Neural cell (in vitro differentiated cells): ENCODE measurements around the gene GNL2. TPM values are rescaled to one million over a fixed set of nuclear protein-coding genes. Genes with fewer than 3 reads are reported as not detected.
"Not testable (repeated sequence)": the region's sequence is repeated elsewhere in the genome, so short reads cannot be mapped to it uniquely, and the experiment has no call there.

Source experiments
- H2AFZ ChIP-seq: fragments of 200-600, 300-800 bp; sonication (generic), shearing (Covaris generic); 2 replicates; pipeline ENCODE4 v1.6.0; 2014; ENCODE audit warnings: low read depth, mild to moderate bottlenecking, antibody characterized with exemption, low read length, moderate library complexity
- H3F3A ChIP-seq: fragments of 200-600 bp; shearing (Covaris generic); 2 replicates; pipeline ENCODE4 v1.6.1; 2016; ENCODE audit warnings: mild to moderate bottlenecking, moderate library complexity, mixed read lengths, antibody characterized with exemption, low read length; ENCODE audit not compliant: insufficient read depth, poor library complexity, severe bottlenecking
- H3K27ac ChIP-seq: fragments of 200-600, 300-800 bp; sonication (generic), shearing (Covaris generic); 2 replicates; pipeline ENCODE4 v1.5.1; 2014; ENCODE audit warnings: mild to moderate bottlenecking, low read length, moderate library complexity
- H3K27me3 ChIP-seq: fragments of 300-800, 200-600 bp; sonication (generic), shearing (Covaris generic); 2 replicates; pipeline ENCODE4 v1.6.0; 2014; ENCODE audit warnings: mild to moderate bottlenecking, low read depth, low read length, moderate library complexity; ENCODE audit not compliant: insufficient read depth
- H3K36me3 ChIP-seq: fragments of 300-800, 200-600 bp; sonication (generic), shearing (Covaris generic); 2 replicates; pipeline ENCODE4 v1.5.1; 2014; ENCODE audit warnings: mild to moderate bottlenecking, antibody characterized with exemption, low read length, moderate library complexity; ENCODE audit not compliant: insufficient read depth
- H3K4me2 ChIP-seq: fragments of 300-800, 200-600 bp; sonication (generic), shearing (Covaris generic); 2 replicates; pipeline ENCODE4 v1.6.0; 2014; ENCODE audit warnings: mild to moderate bottlenecking, low read length
- H3K4me3 ChIP-seq: fragments of 300-800, 200-600 bp; sonication (generic), shearing (Covaris generic); 2 replicates; pipeline ENCODE4 v1.5.1; 2014; ENCODE audit warnings: mild to moderate bottlenecking, low read length, moderate library complexity
- H3K79me2 ChIP-seq: fragments of 200-600 bp; shearing (Covaris generic); replicated peaks from 2 replicates; pipeline ENCODE4 v1.6.0; 2014; ENCODE audit warnings: mild to moderate bottlenecking, low read length, moderate library complexity; ENCODE audit not compliant: insufficient read depth
- H3K9ac ChIP-seq: fragments of 300-800, 200-600 bp; sonication (generic), shearing (Covaris generic); 2 replicates; pipeline ENCODE4 v1.6.1; 2016; ENCODE audit warnings: mild to moderate bottlenecking, low read length, mixed read lengths
- H3K9me2 ChIP-seq: fragments of 200-600 bp; shearing (Covaris generic); 2 replicates; pipeline ENCODE4 v1.6.1; 2016; ENCODE audit warnings: mild to moderate bottlenecking, low read length, mixed read lengths; ENCODE audit not compliant: insufficient read depth
- H3K9me3 ChIP-seq: fragments of 200-600, 300-800 bp; sonication (generic), shearing (Covaris generic); 2 replicates; pipeline ENCODE4 v1.6.1; 2016; ENCODE audit warnings: mild to moderate bottlenecking, mixed run types, low read length, moderate library complexity, mixed read lengths
- H4K20me1 ChIP-seq: fragments of 200-600 bp; shearing (Covaris generic); 2 replicates; pipeline ENCODE4 v1.6.1; 2016; ENCODE audit warnings: mild to moderate bottlenecking, mixed run types; ENCODE audit not compliant: insufficient read depth
- CTCF ChIP-seq: fragments of 450-650 bp; IDR thresholded peaks from 2 replicates; pipeline ENCODE4 v1.5.1; 2014; ENCODE audit warnings: antibody characterized with exemption, mild to moderate bottlenecking, moderate library complexity; ENCODE audit not compliant: poor library complexity, severe bottlenecking
- EP300 ChIP-seq: fragments of 450-650 bp; conservative IDR thresholded peaks from 2 replicates; pipeline ENCODE4 v1.6.1; 2014; ENCODE audit warnings: antibody characterized with exemption, mild to moderate bottlenecking, moderate library complexity; ENCODE audit not compliant: poor library complexity, severe bottlenecking
- EZH2 ChIP-seq: fragments of 200-600, 300-800 bp; shearing (Covaris generic), sonication (generic); IDR thresholded peaks from 2 replicates; pipeline ENCODE4 v1.6.1; 2014; ENCODE audit warnings: antibody characterized with exemption, low read length, borderline replicate concordance, mild to moderate bottlenecking; ENCODE audit not compliant: insufficient read depth, poor library complexity, severe bottlenecking
- MXI1 ChIP-seq: fragments of 450-650 bp; conservative IDR thresholded peaks from 2 replicates; pipeline ENCODE4 v1.6.1; 2014; ENCODE audit warnings: antibody characterized with exemption, mild to moderate bottlenecking; ENCODE audit not compliant: poor library complexity, severe bottlenecking
- POLR2AphosphoS5 ChIP-seq: IDR thresholded peaks from 2 replicates; pipeline ENCODE4 v1.6.1; 2012
- RAD21 ChIP-seq: fragments of 450-650 bp; conservative IDR thresholded peaks from 2 replicates; pipeline ENCODE4 v1.6.1; 2014; ENCODE audit warnings: antibody characterized with exemption, mild to moderate bottlenecking, moderate library complexity
- REST ChIP-seq: IDR thresholded peaks from 2 replicates; pipeline ENCODE4 v1.6.1; 2012; ENCODE audit warnings: borderline replicate concordance
- SMC3 ChIP-seq: fragments of 450-650 bp; conservative IDR thresholded peaks from 2 replicates; pipeline ENCODE4 v1.6.1; 2014; ENCODE audit warnings: antibody characterized with exemption, mild to moderate bottlenecking, moderate library complexity; ENCODE audit not compliant: poor library complexity
- TAF1 ChIP-seq: IDR thresholded peaks from 2 replicates; pipeline ENCODE4 v1.6.1; 2012; ENCODE audit warnings: low read depth
- polyA plus RNA-seq: library from polyadenylated mRNA; depleted of rRNA; stranded (reverse); fragments of >200 nt; gene quantifications from 2 replicates; pipeline ENCODE4 v1.2.3, GENCODE V29; 2014

Gene GNL2
- polyA plus RNA-seq, 1 donor from 2014 or later: 31.7 TPM

DNA sequence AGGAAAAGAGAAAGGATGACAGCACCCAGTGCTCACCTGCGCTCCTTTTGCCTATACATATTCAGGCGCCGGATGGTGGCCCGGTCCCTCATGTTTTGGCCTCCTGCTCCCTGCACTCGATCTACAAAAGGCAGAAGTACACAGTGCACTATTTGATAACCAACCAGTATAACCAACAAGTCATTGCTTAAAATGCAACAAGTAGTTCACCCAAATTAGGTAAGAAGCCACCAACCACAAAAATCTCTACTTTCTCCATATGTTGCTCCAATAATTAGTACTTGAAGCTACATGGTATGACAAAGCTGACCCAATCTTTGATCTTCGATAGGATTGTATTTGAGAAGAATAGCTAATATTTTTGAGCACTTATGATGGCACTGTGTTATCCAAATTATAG is 2.0 kb downstream of the GNL2 start:
- no peaks in the 10 kb centered on the region for H3K9me3 ChIP-seq
- no peaks in the 10 kb centered on the region for H4K20me1 ChIP-seq
- peaks cover 25% of the 10 kb centered on the region for H3K79me2 ChIP-seq
- H3K27me3 ChIP-seq: no peaks in the 10 kb centered on the region
- H3K9ac ChIP-seq: no peak overlapping the region
- TF ChIP-seq EP300: no peak
- no peaks in the 10 kb centered on the region for H3K9me2 ChIP-seq
- no peaks in the 10 kb centered on the region for H3F3A ChIP-seq
- no peaks in the 10 kb centered on the region for H3K36me3 ChIP-seq
- no peak overlapping the region for H3K4me2 ChIP-seq
- H3K27ac ChIP-seq: no peak overlapping the region
- no peak overlapping the region for H2AFZ ChIP-seq
- peak overlapping the region; percentile 76 for H3K4me3 ChIP-seq

DNA sequence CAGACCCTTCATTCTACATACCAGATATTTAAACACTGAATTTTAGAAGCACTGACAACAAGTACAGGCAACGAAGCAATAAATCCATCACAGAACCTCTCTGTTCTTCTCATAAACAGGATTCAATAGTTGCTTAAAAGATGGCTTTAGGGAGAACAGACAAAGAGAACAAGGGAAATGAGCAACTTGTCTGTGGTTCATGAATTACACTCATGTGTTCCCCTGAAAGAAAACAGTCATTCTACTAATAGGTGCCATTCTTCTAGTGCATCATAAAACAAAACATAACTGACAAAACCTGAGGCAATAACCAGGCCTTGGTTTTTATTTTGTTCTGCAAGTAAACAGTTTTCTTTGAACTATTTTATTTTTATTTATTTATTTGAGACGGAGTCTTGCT is 6.8 kb downstream of the GNL2 start:
- H3K27ac ChIP-seq: no peak overlapping the region
- H4K20me1 ChIP-seq: no peaks in the 10 kb centered on the region
- H3K36me3 ChIP-seq: peaks cover 5% of the 10 kb centered on the region

DNA sequence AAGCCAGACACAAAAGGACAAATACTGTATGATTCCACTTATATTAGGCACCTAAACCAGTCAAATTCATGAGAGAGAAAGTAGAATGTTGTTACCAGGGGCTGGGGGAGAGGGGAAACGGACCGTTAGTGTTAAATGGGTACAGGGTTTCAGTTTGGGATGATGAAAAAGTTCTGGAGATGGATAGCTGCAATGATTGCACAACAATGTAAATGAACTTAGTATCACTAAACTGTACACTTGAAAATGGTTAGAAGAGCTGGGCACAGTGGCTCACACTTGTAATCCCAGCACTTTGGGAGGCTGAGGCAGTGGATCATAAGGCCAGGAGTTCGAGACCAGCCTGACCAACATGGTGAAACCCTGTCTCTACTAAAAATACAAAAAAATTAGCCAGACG is 11.2 kb downstream of the GNL2 start:
- H3K79me2 ChIP-seq, H3K27me3 ChIP-seq, H4K20me1 ChIP-seq, H3K36me3 ChIP-seq, H3K4me3 ChIP-seq, H3K27ac ChIP-seq, H2AFZ ChIP-seq, H3F3A ChIP-seq, H3K9ac ChIP-seq, H3K9me3 ChIP-seq, H3K9me2 ChIP-seq, H3K4me2 ChIP-seq: not testable (repeated sequence)

More for the DNA sequence above, 6.8 kb downstream of the GNL2 start:
- H3F3A ChIP-seq: no peaks in the 10 kb centered on the region
- H3K79me2 ChIP-seq: peaks cover 8% of the 10 kb centered on the region
- TF ChIP-seq EZH2 (no peak), MXI1 (no peak), TAF1 (no peak), REST (no peak)
- H3K4me3 ChIP-seq: no peak overlapping the region
- H3K9ac ChIP-seq: no peak overlapping the region
- no peaks in the 10 kb centered on the region for H3K27me3 ChIP-seq
- H3K9me2 ChIP-seq: no peaks in the 10 kb centered on the region
- no peak overlapping the region for H3K4me2 ChIP-seq
- no peaks in the 10 kb centered on the region for H3K9me3 ChIP-seq
- no peak overlapping the region for H2AFZ ChIP-seq

GRCh38 chr1:37575692-37576091 is 20.0 kb downstream of the GNL2 start:
- Histone ChIP-seq H3K4me3 (no peak overlapping the region), H3K27ac (no peak overlapping the region), H4K20me1 (no peaks in the 10 kb centered on the region), H3F3A (no peaks in the 10 kb centered on the region), H3K9me2 (no peaks in the 10 kb centered on the region), H3K9me3 (no peaks in the 10 kb centered on the region), H3K4me2 (no peak overlapping the region), H3K36me3 (no peaks in the 10 kb centered on the region), H2AFZ (no peak overlapping the region), H3K79me2 (no peaks in the 10 kb centered on the region), H3K9ac (no peak overlapping the region), H3K27me3 (no peaks in the 10 kb centered on the region)
- no peak for TF ChIP-seq CTCF
- TF ChIP-seq POLR2AphosphoS5: no peak
- no peak for TF ChIP-seq EP300
- TF ChIP-seq RAD21: no peak
- no peak for TF ChIP-seq SMC3
- no peak for TF ChIP-seq MXI1
- no peak for TF ChIP-seq EZH2
- TF ChIP-seq TAF1: no peak
- no peak for TF ChIP-seq REST
